HepG2 (cell line): ENCODE measurements around the gene PCGF5. TPM values are rescaled to one million over a fixed set of nuclear protein-coding genes. Genes with fewer than 3 reads are reported as not detected.

ENCODE experiments used
- ATAC-seq: fragments of 200-7000 bp; cut with Tn5 transposase; 3 replicates; pipeline ENCODE4 v1.9.1; 2020; ENCODE audit warnings: mild to moderate bottlenecking, moderate library complexity
- BruUV-seq: library from RNA; stranded (reverse); fragments of 400-500 nt; replicated peaks from 2 replicates; lab custom pipeline; 2021; lab: Mats Ljungman, UMichigan
- CTCF ChIA-PET: fragments of 300-600 bp; formaldehyde crosslinking; extraction: SDS; loops from one replicate; lab custom pipeline; 2021; ENCODE audit warnings: low total read pairs, inconsistent platforms, low intra/inter-chr PET ratio; lab: Yijun Ruan, JAX
- POLR2A ChIA-PET: fragments of 350-600 bp; sonication (Branson Sonifier 250); formaldehyde crosslinking; loops from one replicate; lab custom pipeline; 2020; ENCODE audit warnings: antibody characterized with exemption, inconsistent platforms; lab: Yijun Ruan, JAX
- DNase-seq: peaks from one replicate; pipeline ENCODE4 v3.0.0-alpha.2; 2015; ENCODE audit warnings: low spot score
- FAIRE-seq: peaks from 3 replicates; lab custom pipeline; 2011; peaks lifted over from hg19 to GRCh38; lab: Jason Lieb, UNC
- H2AFZ ChIP-seq: one replicate; pipeline ENCODE4 v1.6.1; 2011; ENCODE audit warnings: low read length, inconsistent platforms
- H3K27ac ChIP-seq: fragments of 300-600 bp; 3 replicates; pipeline ENCODE4 v1.8.0; 2011; ENCODE audit warnings: mixed run types, mild to moderate bottlenecking, mixed read lengths, low read length, inconsistent platforms; ENCODE audit not compliant: insufficient read depth; ENCODE audit errors: extremely low read length
- H3K27me3 ChIP-seq, 2 experiments: fragments of 200-600 bp in 1 of 2; 2 replicates in 1 of 2; 3 replicates in 1 of 2; pipeline versions ENCODE4 v1.6.0 to v1.8.0; 2011; ENCODE audit warnings: low read length in 2 of 2, mild to moderate bottlenecking in 2 of 2, moderate library complexity in 2 of 2, inconsistent platforms in 1 of 2; ENCODE audit not compliant: insufficient read depth in 2 of 2, control insufficient read depth in 1 of 2
- H3K36me3 ChIP-seq, 2 experiments: fragments of 200-600 bp in 1 of 2; replicated peaks in 1 of 2; 2 replicates in 1 of 2; 3 replicates in 1 of 2; pipeline versions ENCODE4 v1.5.1 to v1.8.0; 2011; ENCODE audit warnings: low read length in 2 of 2, inconsistent platforms in 1 of 2; ENCODE audit not compliant: insufficient read depth in 2 of 2, control insufficient read depth in 1 of 2
- H3K4me1 ChIP-seq: 2 replicates; pipeline ENCODE4 v1.5.1; 2012; ENCODE audit warnings: low read length, inconsistent platforms; ENCODE audit not compliant: insufficient read depth
- H3K4me2 ChIP-seq: 2 replicates; pipeline ENCODE4 v1.6.0; 2011; ENCODE audit warnings: low read depth, low read length, inconsistent platforms
- H3K4me3 ChIP-seq, 3 experiments: fragments of 200-600 bp in 1 of 3; sonication (generic), shearing (Covaris generic) in 1 of 3; replicated peaks in 1 of 3; 2 replicates each; pipeline ENCODE4 v1.5.1; 2011 to 2016; ENCODE audit warnings: low read length in 3 of 3, inconsistent platforms in 2 of 3, low read depth in 2 of 3, mild to moderate bottlenecking in 2 of 3, control low read depth in 1 of 3, mixed read lengths in 1 of 3; ENCODE audit not compliant: insufficient read depth in 1 of 3
- H3K79me2 ChIP-seq: one replicate; pipeline ENCODE4 v1.6.1; 2011; ENCODE audit warnings: low read length, inconsistent platforms; ENCODE audit not compliant: insufficient read depth
- H3K9ac ChIP-seq: 2 replicates; pipeline ENCODE4 v1.6.0; 2011; ENCODE audit warnings: mild to moderate bottlenecking, low read depth, low read length, inconsistent platforms; ENCODE audit not compliant: insufficient read depth
- H3K9me3 ChIP-seq: 2 replicates; pipeline ENCODE4 v1.5.1; 2012; ENCODE audit warnings: mild to moderate bottlenecking, low read length
- H4K20me1 ChIP-seq: 2 replicates; pipeline ENCODE4 v1.6.0; 2011; ENCODE audit warnings: inconsistent platforms, mild to moderate bottlenecking, low read length, moderate library complexity; ENCODE audit not compliant: insufficient read depth
- CREB1 ChIP-seq, 2 experiments: fragments of 450-650 bp in 1 of 2; IDR thresholded peaks; 2 replicates each; pipeline ENCODE4 v1.6.1; 2016 to 2017; ENCODE audit warnings: control low read depth in 1 of 2, mild to moderate bottlenecking in 1 of 2, missing compliant biosample characterization in 1 of 2, missing genetic modification characterization in 1 of 2
- ZKSCAN5 ChIP-seq: sonication (generic); formaldehyde crosslinking; IDR thresholded peaks from 2 replicates; pipeline ENCODE4 v1.5.1; 2020; ENCODE audit warnings: mild to moderate bottlenecking, missing genetic modification reagents
- WGBS: methylation state at CpG from one replicate; pipeline ENCODE4 v1.1.6; 2017; ENCODE audit warnings: low lambda C conversion rate; 5-methylcytosine and 5-hydroxymethylcytosine counted together
- in situ Hi-C: cut with HindIII; loops from 2 replicates; pipeline ENCODE4 v1.10.0; 2017; ENCODE audit warnings: low pct_unique_long_range_greater_than_20kb; ENCODE audit not compliant: extremely low pct_ligation_motif_present
- intact Hi-C: fragments of 100-400 bp; cut with micrococcal nuclease; formaldehyde crosslinking; loops from one replicate; pipeline ENCODE4 v1.10.0; 2022; ENCODE audit not compliant: unreplicated experiment
- polyA plus RNA-seq, 8 experiments: library from polyadenylated mRNA; depleted of rRNA in 3 of 8; stranded (reverse) in 7 of 8; unstranded in 1 of 8; fragments of >200 nt; fragmentation: Illumina TruSeq in 4 of 8; extraction: Trizol in 4 of 8; gene quantifications; 2 replicates each; pipeline versions ENCODE4 v1.2.1 to v1.2.3, GENCODE V29; 2011 to 2016; ENCODE audit warnings: low read depth in 4 of 8, missing spikeins in 1 of 8, mixed read lengths in 1 of 8; ENCODE audit not compliant: insufficient read depth in 1 of 8
- total RNA-seq, 5 experiments: library from RNA; depleted of rRNA; stranded (reverse); fragments of >200 nt; fragmentation: Illumina TruSeq; extraction: Trizol; gene quantifications; 2 replicates each; pipeline ENCODE4 v1.2.3, GENCODE V29; 2016; ENCODE audit warnings: low read depth in 1 of 5

Gene PCGF5
- total and polyA plus RNA-seq, 2 of the 13 experiments (the other 11 are each of a cell fraction or from before 2014, with no cell fraction given): 61.3 to 138 TPM

GRCh38 chr10:91328320-91328984, 108.0 kb downstream of the PCGF5 start:
- WGBS: 39% methylated on average over 4 of the region's 4 CpGs

More at GRCh38 chr10:91328320-91328984, 108.0 kb downstream of the PCGF5 start:
- DNase-seq: no peak
- ATAC-seq: no peak
- H2AFZ ChIP-seq: no peak overlapping the region
- H3K9me3 ChIP-seq: no peaks in the 10 kb centered on the region
- no TSS peak for BruUV-seq
- no peaks in the 10 kb centered on the region for H3K36me3 ChIP-seq
- no peaks in the 10 kb centered on the region for H3K4me1 ChIP-seq
- H3K4me3 ChIP-seq: no peak overlapping the region
- no peak overlapping the region for H3K4me2 ChIP-seq
- intact Hi-C loops (no loop called here), in situ Hi-C loops (no loop called here)
- FAIRE-seq: no peak
- ChIA-PET CTCF (no interaction called here), POLR2A (no interaction called here)
- no peak overlapping the region for H3K27ac ChIP-seq
- no peaks in the 10 kb centered on the region for H3K79me2 ChIP-seq
- no peaks in the 10 kb centered on the region for H4K20me1 ChIP-seq
- no peak overlapping the region for H3K9ac ChIP-seq
- H3K27me3 ChIP-seq: no peaks in the 10 kb centered on the region
- TF ChIP-seq CREB1 (IDR thresholded peaks at IDR 0.05) (peak; percentile 24; the same call in 1 of the 2 replicates), CREB1 (CRISPR knock-in tag; IDR thresholded peaks at IDR 0.05) (no peak), ZKSCAN5 (CRISPR knock-in tag) (no peak)

Other genes starting within 250 kb of the PCGF5 start
- gene HECTD2, start 189.7 kb downstream of the PCGF5 start, total RNA-seq (2016; rRNA removed; fragmentation: Illumina TruSeq; extraction: Trizol): 5.1 and 5.2 TPM in 2 replicates
- gene HECTD2, start 189.7 kb downstream of the PCGF5 start, polyA plus RNA-seq (2011; rRNA removed): 3.2 and 3.3 TPM in 2 replicates